Dedifferentiated amniotic fluid mesenchymal stem cell (primary cell): ENCODE measurements around the gene COL26A1.

Source experiments
- DNase-seq: peaks from one replicate; pipeline ENCODE4 v3.0.0-alpha.2; 2016; ENCODE audit errors: extremely low spot score

COL26A1 gene

DNA sequence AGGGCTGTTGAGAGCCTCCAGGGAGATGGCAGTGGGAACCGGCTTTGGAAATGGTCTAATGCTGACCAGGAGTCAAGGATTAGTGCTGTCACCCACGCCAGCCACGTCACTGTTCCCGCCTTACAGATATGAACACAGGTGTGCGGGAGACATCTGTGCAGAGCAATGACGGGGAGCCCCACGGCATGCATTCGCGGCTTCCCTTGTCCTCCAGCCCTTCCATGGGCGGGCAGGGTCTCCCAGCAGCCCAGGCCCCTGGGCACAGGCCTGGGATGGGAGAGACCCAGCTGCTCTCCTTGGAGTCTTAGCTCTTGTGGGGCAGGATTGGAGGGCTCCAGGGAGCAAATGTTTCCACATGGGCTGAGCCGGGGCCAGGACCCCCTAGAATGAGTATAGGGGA is 172.2 kb downstream of the COL26A1 start:
- no peak for DNase-seq

- no peak for DNase-seq
These were observed 172.7 kb downstream of the COL26A1 start for GRCh38 chr7:101535351-101535751.

GRCh38 chr7:101536232-101536631 is 173.6 kb downstream of the COL26A1 start:
- DNase-seq, result no peak

GRCh38 chr7:101536668-101537067 is 174.0 kb downstream of the COL26A1 start:
- no peak for DNase-seq

GRCh38 chr7:101537205-101537604 is 174.5 kb downstream of the COL26A1 start:
- DNase-seq, result no peak

- no peak for DNase-seq
These were observed 175.4 kb downstream of the COL26A1 start for GRCh38 chr7:101537935-101538595.

DNA sequence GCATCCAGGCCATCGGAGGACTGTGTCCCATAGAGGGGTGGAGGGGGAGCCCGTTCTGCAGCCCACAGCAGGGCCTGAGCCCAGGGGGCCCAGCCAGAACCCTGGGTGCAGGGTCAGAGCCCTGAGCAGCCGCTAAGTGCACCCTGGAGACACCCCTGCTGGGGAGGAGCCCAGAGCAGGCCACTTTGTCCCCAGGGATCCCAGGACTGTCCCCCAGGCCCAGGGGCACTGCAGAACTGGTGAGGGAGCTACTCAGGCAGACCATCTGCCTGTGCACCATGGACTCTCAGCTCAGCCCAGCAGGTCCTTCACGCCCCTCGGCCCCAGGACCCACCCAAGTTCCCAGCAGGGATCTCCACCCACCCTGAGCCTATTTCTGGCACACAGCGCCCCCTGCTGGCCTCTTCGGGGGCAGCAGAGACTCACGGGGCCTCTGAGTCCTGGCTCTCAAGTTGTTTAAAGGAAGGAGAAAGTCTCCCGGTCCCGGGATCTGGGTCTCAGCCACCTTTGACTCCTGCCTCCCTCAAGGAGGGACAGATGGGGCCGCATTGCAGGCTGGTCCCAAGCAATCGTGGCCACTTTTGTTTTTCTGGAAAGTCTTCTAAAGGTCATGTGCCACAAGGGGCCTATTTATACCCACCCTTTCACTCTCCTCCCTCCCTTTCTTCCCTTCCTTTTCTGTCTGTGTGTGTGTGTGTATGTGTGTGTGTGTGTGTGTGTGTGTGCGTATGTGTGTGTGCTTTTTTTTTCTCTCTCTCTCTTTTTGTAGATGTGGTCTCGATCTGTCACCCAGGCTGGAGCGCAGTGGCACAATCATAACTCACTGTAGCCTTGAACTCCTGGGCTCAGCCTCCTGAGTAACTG is 176.2 kb downstream of the COL26A1 start:
- peak; percentile 33 for DNase-seq

DNA sequence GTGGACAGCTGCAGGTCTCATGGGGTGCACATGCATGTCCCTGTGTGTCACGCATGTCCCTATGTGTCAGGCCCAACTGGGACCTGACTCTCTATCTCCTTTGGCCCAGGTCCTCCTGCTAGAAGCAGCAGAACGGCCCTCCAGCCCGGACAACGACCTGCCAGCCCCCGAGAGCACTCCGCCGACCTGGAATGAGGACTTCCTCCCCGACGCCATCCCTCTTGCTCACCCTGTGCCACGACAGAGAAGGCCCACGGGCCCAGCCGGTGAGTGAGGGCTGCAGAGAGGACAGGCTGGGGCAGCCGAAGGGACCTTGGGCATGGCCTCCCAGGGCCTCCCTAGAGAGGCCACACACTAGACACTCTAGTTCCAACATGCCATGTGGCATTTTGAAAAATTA is 177.1 kb downstream of the COL26A1 start:
- DNase-seq, result no peak

GRCh38 chr7:101542527-101543241 is 180.0 kb downstream of the COL26A1 start:
- DNase-seq, result no peak

DNA sequence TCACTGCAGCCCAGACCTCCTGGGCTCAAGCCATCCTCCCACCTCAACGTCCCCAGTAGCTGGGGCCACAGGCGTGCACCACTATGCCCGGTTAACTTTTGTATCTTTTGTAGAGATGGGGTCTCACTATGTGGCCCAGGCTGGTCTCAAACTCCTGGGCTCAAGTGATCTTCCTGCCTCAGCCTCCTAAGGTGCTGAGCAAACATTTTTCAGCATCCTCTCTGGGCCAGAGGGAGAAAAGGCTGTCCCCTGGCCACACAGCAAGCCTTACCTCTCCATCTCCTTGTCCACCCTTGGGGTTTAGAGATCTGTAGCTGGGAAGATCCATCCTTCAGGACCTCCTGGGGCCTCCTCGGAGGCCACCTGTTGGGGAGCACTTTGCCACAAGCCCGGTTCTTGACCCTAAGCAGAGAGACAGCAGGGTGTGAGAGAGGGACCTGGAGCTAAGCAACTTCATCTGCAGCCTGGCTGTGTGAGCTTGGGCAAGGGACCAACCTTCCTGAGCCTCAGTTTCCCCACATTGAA is 180.6 kb downstream of the COL26A1 start:
- DNase-seq, result no peak

DNA sequence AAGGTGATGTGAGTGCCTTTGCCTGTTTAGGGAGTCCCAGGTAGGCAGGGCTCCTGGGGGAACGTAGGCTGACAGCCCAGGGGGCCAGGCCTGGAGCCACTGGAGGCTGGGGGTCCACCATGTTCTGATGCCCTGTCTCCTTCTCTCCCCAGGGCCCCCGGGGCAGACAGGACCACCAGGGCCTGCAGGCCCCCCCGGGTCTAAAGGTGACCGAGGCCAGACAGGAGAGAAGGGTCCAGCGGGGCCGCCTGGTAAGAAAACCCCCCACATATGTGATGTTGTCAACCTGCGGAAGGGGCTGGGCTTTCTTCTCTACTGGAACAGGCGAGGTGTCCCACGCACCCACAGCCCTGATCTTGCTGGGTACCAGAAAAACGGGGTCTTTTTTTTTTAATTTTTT is 181.2 kb downstream of the COL26A1 start:
- no peak for DNase-seq

- no peak for DNase-seq
These were observed 182.9 kb downstream of the COL26A1 start for GRCh38 chr7:101545441-101546190.

GRCh38 chr7:101546308-101546936 is 183.7 kb downstream of the COL26A1 start:
- no peak for DNase-seq

DNA sequence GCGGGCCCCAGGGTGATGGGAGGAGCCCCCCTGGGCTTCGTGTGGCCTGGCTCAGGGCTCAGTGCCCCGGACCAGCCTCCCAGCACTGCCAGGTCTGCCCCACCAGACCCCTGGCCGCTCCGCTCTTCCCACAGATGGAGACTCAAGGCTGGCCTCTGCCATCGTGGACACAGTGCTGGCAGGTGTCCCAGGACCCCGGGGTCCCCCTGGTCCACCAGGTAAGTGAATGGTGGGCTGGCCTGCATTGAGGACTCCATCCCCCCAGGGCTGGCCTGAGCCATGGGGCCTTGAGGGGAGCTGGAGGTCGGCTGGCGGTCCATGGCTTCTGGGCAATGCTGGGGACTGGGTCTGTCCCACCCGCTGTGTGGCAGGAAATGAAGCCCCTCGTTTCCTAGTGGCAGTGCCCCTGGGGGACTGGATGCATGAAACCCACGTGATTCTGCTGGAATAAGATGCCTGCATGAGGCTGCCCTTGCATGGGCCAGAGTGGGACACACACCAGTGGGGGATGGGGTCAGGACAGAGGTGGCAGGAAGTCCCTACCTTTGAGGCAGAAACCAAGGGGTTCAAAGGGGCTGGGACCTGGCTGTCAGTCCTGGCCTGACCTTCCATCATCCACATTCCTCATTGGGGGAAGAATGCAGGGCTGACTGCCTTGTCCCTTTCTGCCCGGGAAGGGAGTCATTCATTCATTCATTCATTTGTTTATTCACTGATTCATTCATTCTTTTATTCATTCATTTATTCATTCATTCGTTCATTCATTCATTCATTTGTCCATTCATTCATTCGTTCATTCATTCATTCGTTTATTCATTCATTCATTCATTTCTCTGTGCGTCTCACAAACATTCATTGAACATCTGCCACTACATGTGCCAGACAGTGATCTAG is 184.6 kb downstream of the COL26A1 start:
- DNase-seq, result no peak

- no peak for DNase-seq
These were observed 185.4 kb downstream of the COL26A1 start for GRCh38 chr7:101547916-101548661.

GRCh38 chr7:101549734-101550133 is 187.1 kb downstream of the COL26A1 start:
- no peak for DNase-seq

- DNase-seq, result no peak
These were observed 188.2 kb downstream of the COL26A1 start for GRCh38 chr7:101550641-101551541.

DNA sequence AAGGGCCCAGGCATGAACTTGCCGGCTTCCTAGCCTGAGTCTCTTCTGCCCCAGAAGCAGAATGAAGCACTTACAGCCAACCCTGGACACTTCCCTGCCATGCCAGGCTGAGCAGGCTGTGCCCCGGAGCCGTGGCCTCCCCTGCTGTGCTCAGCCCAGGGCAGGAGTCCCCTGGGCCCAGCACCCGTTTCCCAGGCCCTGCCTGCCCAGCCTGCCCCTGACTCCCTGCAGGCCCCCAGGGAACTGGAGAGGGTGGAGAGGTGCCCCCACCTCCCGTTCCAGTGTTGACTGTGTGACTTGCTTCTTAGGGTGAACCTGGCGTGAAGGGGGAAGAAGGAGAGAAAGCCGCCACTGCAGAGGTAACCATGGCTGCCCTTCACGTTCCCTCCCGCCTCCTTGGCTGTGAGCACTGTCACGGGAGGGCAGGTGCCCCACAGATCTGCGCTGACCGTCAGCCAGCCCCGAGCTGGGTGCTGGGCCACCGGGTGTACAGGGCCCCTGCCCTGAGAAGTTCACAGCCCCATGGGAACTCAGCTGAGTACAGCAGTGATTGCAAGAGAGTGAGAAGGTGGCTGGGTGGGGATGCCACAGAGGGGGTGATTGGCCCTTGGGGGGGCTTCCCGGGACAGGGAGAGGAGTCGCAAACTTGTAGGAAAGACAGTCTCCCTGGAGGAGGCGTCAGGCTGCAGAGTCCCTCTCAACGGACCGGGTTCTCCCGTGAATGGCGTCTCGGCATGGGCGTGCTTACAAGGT is 190.5 kb downstream of the COL26A1 start:
- no peak for DNase-seq
